Trophoblast cell (in vitro differentiated cells and primary cell): ENCODE results near the gene TGIF1.

Source experiments
- DNase-seq, 2 donors: peaks; one replicate each; pipeline ENCODE4 v3.0.0-alpha.2; 2016
- H2AFZ ChIP-seq: 2 replicates; pipeline ENCODE4 v1.6.1; 2013; ENCODE audit warnings: low read length, moderate library complexity, mild to moderate bottlenecking; ENCODE audit not compliant: insufficient read depth, poor library complexity
- H2AK5ac ChIP-seq: 2 replicates; pipeline ENCODE4 v1.6.1; 2013; ENCODE audit warnings: mild to moderate bottlenecking, low read length
- H2BK120ac ChIP-seq: 2 replicates; pipeline ENCODE4 v1.6.1; 2013; ENCODE audit warnings: low read length, mild to moderate bottlenecking, moderate library complexity; ENCODE audit not compliant: insufficient read depth, poor library complexity
- H2BK12ac ChIP-seq: 2 replicates; pipeline ENCODE4 v1.6.1; 2013; ENCODE audit warnings: mild to moderate bottlenecking, low read length, moderate library complexity
- H2BK5ac ChIP-seq: 2 replicates; pipeline ENCODE4 v1.6.1; 2013; ENCODE audit warnings: low read length, low read depth, moderate library complexity, mild to moderate bottlenecking; ENCODE audit not compliant: poor library complexity
- H3K14ac ChIP-seq: 2 replicates; pipeline ENCODE4 v1.6.1; 2013; ENCODE audit warnings: mild to moderate bottlenecking, low read length
- H3K18ac ChIP-seq: 2 replicates; pipeline ENCODE4 v1.6.1; 2013; ENCODE audit warnings: mild to moderate bottlenecking, low read length
- H3K23ac ChIP-seq: 2 replicates; pipeline ENCODE4 v1.6.1; 2013; ENCODE audit warnings: low read length
- H3K27ac ChIP-seq: 2 replicates; pipeline ENCODE4 v1.5.1; 2013; ENCODE audit warnings: low read depth, mild to moderate bottlenecking, inconsistent platforms, low read length, moderate library complexity
- H3K27me3 ChIP-seq: 2 replicates; pipeline ENCODE4 v1.6.1; 2013; ENCODE audit warnings: inconsistent platforms, mild to moderate bottlenecking, low read length, moderate library complexity; ENCODE audit not compliant: insufficient read depth
- H3K36me3 ChIP-seq, 2 experiments: 1 replicate in 1 of 2; 2 replicates in 1 of 2; pipeline ENCODE4 v1.6.1; 2013; ENCODE audit warnings: low read length in 2 of 2, mild to moderate bottlenecking in 2 of 2, moderate library complexity in 1 of 2; ENCODE audit not compliant: insufficient read depth in 2 of 2, control insufficient read depth in 1 of 2
- H3K4ac ChIP-seq: 2 replicates; pipeline ENCODE4 v1.6.1; 2013; ENCODE audit warnings: low read depth, mild to moderate bottlenecking, low read length, moderate library complexity
- H3K4me1 ChIP-seq, 2 experiments: 1 replicate in 1 of 2; 2 replicates in 1 of 2; pipeline ENCODE4 v1.6.1; 2013; ENCODE audit warnings: low read length in 2 of 2, mild to moderate bottlenecking in 2 of 2, moderate library complexity in 1 of 2; ENCODE audit not compliant: insufficient read depth in 2 of 2, control insufficient read depth in 1 of 2
- H3K4me2 ChIP-seq: 2 replicates; pipeline ENCODE4 v1.6.1; 2013; ENCODE audit warnings: inconsistent platforms, mild to moderate bottlenecking, low read length, moderate library complexity
- H3K4me3 ChIP-seq: 2 replicates; pipeline ENCODE4 v1.5.1; 2013; ENCODE audit warnings: mild to moderate bottlenecking, low read depth, low read length, inconsistent platforms
- H3K79me1 ChIP-seq: one replicate; pipeline ENCODE4 v1.6.1; 2013; ENCODE audit warnings: low read length
- H3K79me2 ChIP-seq: 2 replicates; pipeline ENCODE4 v1.6.1; 2013; ENCODE audit warnings: low read length, mild to moderate bottlenecking; ENCODE audit not compliant: control insufficient read depth, insufficient read depth, poor library complexity
- H3K9ac ChIP-seq: 2 replicates; pipeline ENCODE4 v1.6.1; 2013; ENCODE audit warnings: mild to moderate bottlenecking, low read length
- H3K9me3 ChIP-seq: 2 replicates; pipeline ENCODE4 v1.6.1; 2013; ENCODE audit warnings: low read depth, mild to moderate bottlenecking, control low read depth, inconsistent platforms, low read length; ENCODE audit not compliant: insufficient read depth
- H4K12ac ChIP-seq: 2 replicates; pipeline ENCODE4 v1.6.1; 2013; ENCODE audit warnings: low read depth, mild to moderate bottlenecking, low read length, moderate library complexity
- H4K8ac ChIP-seq: 2 replicates; pipeline ENCODE4 v1.6.1; 2013; ENCODE audit warnings: low read depth, mild to moderate bottlenecking, low read length, moderate library complexity
- H4K91ac ChIP-seq: one replicate; pipeline ENCODE4 v1.6.1; 2013; ENCODE audit warnings: low read depth, mild to moderate bottlenecking, low read length, moderate library complexity
- WGBS: extraction: QIAGEN DNeasy Blood & Tissue Kit; methylation state at CpG from one replicate; pipeline ENCODE4 v1.1.7; 2013; ENCODE audit warnings: missing lambda C conversion rate; ENCODE audit not compliant: insufficient read length, insufficient coverage; ENCODE audit errors: extremely low coverage; 5-methylcytosine and 5-hydroxymethylcytosine counted together

The TGIF1 gene

DNA sequence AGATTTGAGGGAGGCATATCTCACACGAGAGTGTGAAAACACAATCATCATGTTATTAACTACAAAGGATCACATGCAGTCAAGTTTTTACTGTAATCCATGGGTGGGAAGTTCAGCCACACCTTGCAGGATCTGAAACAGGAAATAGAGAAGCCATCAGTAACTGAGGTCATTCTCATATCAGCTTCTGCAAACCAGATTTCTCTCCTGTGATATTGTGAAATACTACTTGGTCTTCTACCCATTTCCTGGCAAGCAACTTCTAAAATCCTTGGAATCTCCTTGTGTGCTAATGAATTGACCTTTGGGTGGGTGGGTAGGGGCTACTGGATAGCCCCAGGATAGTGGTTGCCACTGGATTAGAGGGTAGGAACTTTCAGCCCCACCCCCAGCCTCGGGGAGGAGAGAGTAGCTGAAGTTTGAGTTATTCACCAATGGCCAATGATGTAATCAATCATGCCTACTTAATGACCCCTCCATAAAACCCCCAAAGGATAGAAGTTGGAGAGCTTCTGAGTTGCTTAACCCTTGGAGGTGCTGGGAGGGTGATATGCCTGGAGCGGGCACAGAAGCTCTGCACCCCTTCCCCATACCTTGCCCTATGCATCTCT lies 25.6 kb upstream of the TGIF1 start:
- Histone ChIP-seq H3K9ac (no peak overlapping the region), H4K12ac (no peak overlapping the region), H3K18ac (no peak overlapping the region), H4K8ac (no peak overlapping the region), H3K27ac (no peak overlapping the region), H3K9me3 (no peaks in the 10 kb centered on the region), H4K91ac (no peak overlapping the region), H3K4me2 (no peak overlapping the region), H3K4ac (no peak overlapping the region), H2BK12ac (no peak overlapping the region), H3K14ac (no peak overlapping the region), H3K4me3 (no peak overlapping the region), H3K79me1 (no peaks in the 10 kb centered on the region), H2AK5ac (no peak overlapping the region), H3K36me3 (peaks cover 0 to 3% of the 10 kb centered on the region in 2 experiments), H3K23ac (no peak overlapping the region), H3K4me1 (no peaks in the 10 kb centered on the region), H2BK120ac (no peak overlapping the region), H2BK5ac (no peak overlapping the region), H3K79me2 (no peaks in the 10 kb centered on the region), H3K27me3 (no peaks in the 10 kb centered on the region), H2AFZ (no peak overlapping the region)
- no peak for DNase-seq
- no CpG with 5 or more reads among the region's 3 CpGs for WGBS

DNA sequence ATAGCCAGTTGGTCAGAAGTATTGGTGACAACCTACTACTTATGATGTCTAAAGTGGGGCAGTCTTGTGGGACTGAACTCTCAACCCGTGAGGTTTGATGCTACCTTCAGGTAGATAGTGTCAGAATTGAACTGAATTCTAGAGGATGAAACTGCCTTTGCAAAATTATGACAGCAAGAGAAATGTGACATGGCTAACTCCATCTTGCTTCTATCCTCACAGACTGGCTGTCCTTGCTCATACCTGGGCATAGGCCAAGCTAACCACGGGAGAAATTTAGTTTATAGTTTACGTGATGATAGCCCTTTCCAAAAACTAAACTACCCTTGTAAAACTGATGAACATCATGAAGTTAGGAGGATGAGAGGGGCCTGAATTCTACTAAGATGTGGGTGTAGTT lies 24.9 kb upstream of the TGIF1 start:
- Histone ChIP-seq H4K8ac (no peak overlapping the region), H4K91ac (no peak overlapping the region), H2AFZ (no peak overlapping the region), H3K9ac (no peak overlapping the region), H4K12ac (no peak overlapping the region), H2AK5ac (no peak overlapping the region), H3K4ac (no peak overlapping the region), H3K23ac (no peak overlapping the region), H3K79me1 (no peaks in the 10 kb centered on the region), H3K79me2 (no peaks in the 10 kb centered on the region), H2BK120ac (no peak overlapping the region), H3K4me2 (no peak overlapping the region), H3K27me3 (no peaks in the 10 kb centered on the region), H3K36me3 (peaks cover 0 to 3% of the 10 kb centered on the region in 2 experiments), H2BK5ac (no peak overlapping the region), H3K9me3 (no peaks in the 10 kb centered on the region), H3K4me3 (no peak overlapping the region), H3K18ac (no peak overlapping the region), H3K14ac (no peak overlapping the region), H3K4me1 (no peaks in the 10 kb centered on the region), H3K27ac (no peak overlapping the region), H2BK12ac (no peak overlapping the region)
- no peak for DNase-seq
- no CpG with 5 or more reads among the region's 3 CpGs for WGBS

DNA sequence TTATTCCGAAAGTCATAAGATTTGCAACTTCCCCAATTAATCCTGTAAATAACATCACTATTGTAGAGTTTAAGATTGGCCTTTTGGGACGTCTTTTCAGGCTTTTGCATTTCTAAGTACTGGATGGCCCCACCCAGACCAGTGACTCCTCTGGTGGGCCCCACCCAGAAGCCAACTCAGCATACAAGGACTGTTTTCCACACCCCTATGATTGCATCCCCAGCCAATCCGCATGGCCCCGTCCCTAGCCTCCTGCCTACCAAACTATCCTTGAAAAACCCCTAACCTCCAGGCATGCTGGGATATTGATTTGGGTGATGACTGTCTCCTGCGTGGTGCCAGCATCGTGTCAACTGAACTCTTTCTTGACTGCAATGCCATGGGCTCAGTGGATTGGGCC lies 24.5 kb upstream of the TGIF1 start:
- Histone ChIP-seq H3K9me3 (no peaks in the 10 kb centered on the region), H4K12ac (no peak overlapping the region), H3K27me3 (no peaks in the 10 kb centered on the region), H2BK12ac (no peak overlapping the region), H3K4me2 (no peak overlapping the region), H3K36me3 (peaks cover 0 to 3% of the 10 kb centered on the region in 2 experiments), H2BK120ac (no peak overlapping the region), H4K91ac (no peak overlapping the region), H3K23ac (no peak overlapping the region), H3K9ac (no peak overlapping the region), H2AK5ac (no peak overlapping the region), H3K4me3 (no peak overlapping the region), H3K79me2 (no peaks in the 10 kb centered on the region), H2BK5ac (no peak overlapping the region), H3K4me1 (no peaks in the 10 kb centered on the region), H3K79me1 (no peaks in the 10 kb centered on the region), H3K14ac (no peak overlapping the region), H4K8ac (no peak overlapping the region), H2AFZ (no peak overlapping the region), H3K4ac (no peak overlapping the region), H3K18ac (no peak overlapping the region), H3K27ac (no peak overlapping the region)
- WGBS, result no CpG with 5 or more reads among the region's 6 CpGs
- no peak for DNase-seq

DNA sequence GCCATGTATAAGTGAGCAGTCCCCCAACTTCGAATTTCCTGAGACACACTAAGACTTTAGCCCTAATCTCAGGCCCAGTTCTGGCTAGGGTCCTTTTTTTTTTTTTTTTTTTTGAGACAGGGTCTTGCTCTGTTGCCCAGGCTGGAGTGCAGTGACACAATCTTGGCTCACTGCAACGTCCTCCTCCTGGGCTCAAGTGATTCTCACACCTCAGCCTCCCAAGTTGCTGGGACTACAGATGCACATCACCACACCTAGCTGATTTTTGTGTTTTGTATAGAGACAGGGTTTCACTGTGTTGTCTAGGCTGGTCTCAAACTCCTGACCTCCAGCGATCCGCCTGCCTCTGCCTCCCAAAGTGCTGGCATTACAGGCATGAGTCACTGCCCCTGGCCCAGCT lies 23.9 kb upstream of the TGIF1 start:
- Histone ChIP-seq H2BK12ac (no peak overlapping the region), H3K9ac (no peak overlapping the region), H3K14ac (no peak overlapping the region), H3K4me1 (no peaks in the 10 kb centered on the region), H2BK120ac (no peak overlapping the region), H3K4me3 (no peak overlapping the region), H4K91ac (no peak overlapping the region), H3K4me2 (no peak overlapping the region), H3K9me3 (no peaks in the 10 kb centered on the region), H2AK5ac (no peak overlapping the region), H3K27me3 (no peaks in the 10 kb centered on the region), H3K79me2 (no peaks in the 10 kb centered on the region), H4K12ac (no peak overlapping the region), H3K18ac (no peak overlapping the region), H3K23ac (no peak overlapping the region), H4K8ac (no peak overlapping the region), H2BK5ac (no peak overlapping the region), H3K4ac (no peak overlapping the region), H2AFZ (no peak overlapping the region), H3K79me1 (no peaks in the 10 kb centered on the region), H3K27ac (no peak overlapping the region), H3K36me3 (peaks cover 0 to 3% of the 10 kb centered on the region in 2 experiments)
- no CpG with 5 or more reads among the region's 4 CpGs for WGBS
- DNase-seq, result no peak
